SK-N-SH (cell line): ENCODE measurements around the gene CLASRP. TPM values are rescaled to one million over a fixed set of nuclear protein-coding genes. Genes with fewer than 3 reads are reported as not detected.

ENCODE experiments used
- CTCF ChIA-PET: fragments of 300-600, 350-600 bp; formaldehyde crosslinking; extraction: SDS; loops from one replicate; lab custom pipeline; 2021; lab: Yijun Ruan, JAX
- POLR2A ChIA-PET: fragments of 350-600 bp; sonication (Branson Sonifier 250); formaldehyde crosslinking; extraction: SDS; loops from one replicate; lab custom pipeline; 2020; ENCODE audit warnings: antibody characterized with exemption, inconsistent platforms; lab: Yijun Ruan, JAX
- DNase-seq: peaks from one replicate; pipeline ENCODE4 v3.0.0; 2012
- H2AFZ ChIP-seq: fragments of 200-600 bp; sonication (generic); 2 replicates; pipeline ENCODE4 v1.8.1; 2016; ENCODE audit warnings: antibody characterized with exemption, mild to moderate bottlenecking, low read depth
- H3F3A ChIP-seq: fragments of 200-600 bp; sonication (generic); replicated peaks from 2 replicates; pipeline ENCODE3; 2016; ENCODE audit warnings: antibody characterized with exemption, mild to moderate bottlenecking; ENCODE audit not compliant: insufficient read depth
- H3K27ac ChIP-seq, 2 experiments: fragments of 200-500 bp in 1 of 2; fragments of 200-600 bp in 1 of 2; sonication (Bioruptor generic) in 1 of 2; sonication (generic), shearing (Covaris generic) in 1 of 2; 2 replicates each; pipeline versions ENCODE4 v1.5.1 to v1.6.1; 2014 to 2016; ENCODE audit warnings: low read depth in 2 of 2, inconsistent platforms in 1 of 2, low read length in 1 of 2, mild to moderate bottlenecking in 1 of 2, mixed read lengths in 1 of 2
- H3K27me3 ChIP-seq: fragments of 200-600 bp; sonication (generic), shearing (Covaris generic); 2 replicates; pipeline ENCODE4 v1.6.1; 2016; ENCODE audit warnings: mixed run types; ENCODE audit not compliant: insufficient read depth
- H3K36me3 ChIP-seq, 2 experiments: fragments of 200-500 bp in 1 of 2; fragments of 200-600 bp in 1 of 2; sonication (Bioruptor generic) in 1 of 2; sonication (generic) in 1 of 2; replicated peaks in 1 of 2; 2 replicates each; pipeline versions ENCODE3 to v1.5.1; 2014 to 2016; ENCODE audit warnings: low read length in 1 of 2, mild to moderate bottlenecking in 1 of 2; ENCODE audit not compliant: insufficient read depth in 2 of 2, control insufficient read depth in 1 of 2
- H3K4me1 ChIP-seq, 2 experiments: fragments of 200-500 bp in 1 of 2; fragments of 200-600 bp in 1 of 2; sonication (Bioruptor generic) in 1 of 2; sonication (generic), shearing (Covaris generic) in 1 of 2; 2 replicates each; pipeline versions ENCODE4 v1.5.1 to v1.6.1; 2014 to 2016; ENCODE audit warnings: low read depth in 1 of 2, low read length in 1 of 2, mixed run types in 1 of 2; ENCODE audit not compliant: insufficient read depth in 2 of 2, control insufficient read depth in 1 of 2
- H3K4me2 ChIP-seq: fragments of 200-600 bp; sonication (generic), shearing (Covaris generic); 2 replicates; pipeline ENCODE4 v1.6.1; 2017; ENCODE audit warnings: mixed run types
- H3K4me3 ChIP-seq, 2 experiments: fragments of 200-500 bp in 1 of 2; fragments of 200-600 bp in 1 of 2; sonication (Bioruptor generic) in 1 of 2; sonication (generic), shearing (Covaris generic) in 1 of 2; 2 replicates each; pipeline versions ENCODE4 v1.5.1 to v1.8.1; 2014 to 2016; ENCODE audit warnings: low read depth in 2 of 2, inconsistent platforms in 1 of 2, low read length in 1 of 2, mild to moderate bottlenecking in 1 of 2, mixed read lengths in 1 of 2, moderate library complexity in 1 of 2
- H3K79me2 ChIP-seq: fragments of 200-600 bp; sonication (generic); 2 replicates; pipeline ENCODE4 v1.8.1; 2017; ENCODE audit warnings: mild to moderate bottlenecking; ENCODE audit not compliant: insufficient read depth
- H3K9ac ChIP-seq: fragments of 200-600 bp; sonication (generic); 2 replicates; pipeline ENCODE4 v1.6.1; 2017; ENCODE audit warnings: mixed run types
- H3K9me2 ChIP-seq: fragments of 200-600 bp; sonication (generic); 2 replicates; pipeline ENCODE4 v1.6.1; 2017; ENCODE audit warnings: mixed run types
- H3K9me3 ChIP-seq: fragments of 200-600 bp; sonication (generic); 2 replicates; pipeline ENCODE4 v1.6.1; 2017; ENCODE audit warnings: mixed run types, mild to moderate bottlenecking, moderate library complexity
- H4K20me1 ChIP-seq: fragments of 200-600 bp; sonication (generic); 2 replicates; pipeline ENCODE4 v1.6.1; 2017; ENCODE audit warnings: mild to moderate bottlenecking, mixed run types; ENCODE audit not compliant: insufficient read depth
- CTCF ChIP-seq: fragments of 200-600 bp; sonication (generic); IDR thresholded peaks from 2 replicates; pipeline ENCODE4 v1.6.1; 2017; ENCODE audit warnings: antibody characterized with exemption, mild to moderate bottlenecking, moderate library complexity
- ELF1 ChIP-seq: IDR thresholded peaks from 2 replicates; pipeline ENCODE4 v1.4.0; 2012
- EP300 ChIP-seq, 2 experiments: IDR thresholded peaks; 2 replicates each; pipeline versions ENCODE4 v1.4.0 to v1.6.1; 2012; ENCODE audit warnings: borderline replicate concordance in 1 of 2, low read depth in 1 of 2, low read length in 1 of 2
- FOSL2 ChIP-seq: IDR thresholded peaks from 2 replicates; pipeline ENCODE4 v1.4.0; 2012; ENCODE audit warnings: low read depth, mild to moderate bottlenecking, moderate library complexity, borderline replicate concordance
- FOXJ3 ChIP-seq: sonication (generic); formaldehyde crosslinking; IDR thresholded peaks from 2 replicates; pipeline ENCODE4 v1.5.1; 2020; ENCODE audit warnings: mild to moderate bottlenecking, missing genetic modification reagents
- GATA2 ChIP-seq: sonication (generic); formaldehyde crosslinking; IDR thresholded peaks from 2 replicates; pipeline ENCODE4 v1.5.0; 2020; ENCODE audit warnings: mild to moderate bottlenecking, missing genetic modification reagents
- MEF2A ChIP-seq: IDR thresholded peaks from 2 replicates; pipeline ENCODE4 v1.4.0; 2012; ENCODE audit warnings: low read depth, borderline replicate concordance
- NRF1 ChIP-seq: IDR thresholded peaks from 2 replicates; pipeline ENCODE4 v1.6.1; 2012; ENCODE audit warnings: low read depth, mild to moderate bottlenecking, low read length
- RCOR1 ChIP-seq: fragments of 150-350 bp; IDR thresholded peaks from 2 replicates; pipeline ENCODE4 v1.6.1; 2017; ENCODE audit warnings: antibody characterized with exemption, low read length
- RXRA ChIP-seq: IDR thresholded peaks from 2 replicates; pipeline ENCODE4 v1.4.0; 2012; ENCODE audit warnings: low read depth, mild to moderate bottlenecking, borderline replicate concordance
- TAF1 ChIP-seq: IDR thresholded peaks from 2 replicates; pipeline ENCODE4 v1.6.1; 2012; ENCODE audit warnings: low read depth, mild to moderate bottlenecking, low read length, moderate library complexity, borderline replicate concordance
- USF2 ChIP-seq: fragments of 150-350 bp; IDR thresholded peaks from 2 replicates; pipeline ENCODE4 v1.6.1; 2017; ENCODE audit warnings: antibody characterized with exemption, low read length, low read depth, borderline replicate concordance
- ZBTB33 ChIP-seq: IDR thresholded peaks from 2 replicates; pipeline ENCODE4 v1.4.0; 2012; ENCODE audit warnings: low read depth, borderline replicate concordance
- WGBS: methylation state at CpG from one replicate; pipeline ENCODE4 v1.1.6; 2017; ENCODE audit warnings: low lambda C conversion rate; 5-methylcytosine and 5-hydroxymethylcytosine counted together
- polyA plus RNA-seq, 3 experiments: library from polyadenylated mRNA; depleted of rRNA; stranded (reverse); fragments of >200 nt; gene quantifications; 2 replicates each; pipeline ENCODE4 v1.2.3, GENCODE V29; 2012
- TF ChIP-seq, protein P1 (sequence below): fragments of 150-350 bp; IDR thresholded peaks from 2 replicates; pipeline ENCODE4 v1.6.1; 2016; ENCODE audit warnings: mild to moderate bottlenecking, low read depth, low read length

Gene CLASRP
- polyA plus RNA-seq, 1 of the 3 experiments (the other 2 are of a cell fraction), result 54.8 TPM

DNA sequence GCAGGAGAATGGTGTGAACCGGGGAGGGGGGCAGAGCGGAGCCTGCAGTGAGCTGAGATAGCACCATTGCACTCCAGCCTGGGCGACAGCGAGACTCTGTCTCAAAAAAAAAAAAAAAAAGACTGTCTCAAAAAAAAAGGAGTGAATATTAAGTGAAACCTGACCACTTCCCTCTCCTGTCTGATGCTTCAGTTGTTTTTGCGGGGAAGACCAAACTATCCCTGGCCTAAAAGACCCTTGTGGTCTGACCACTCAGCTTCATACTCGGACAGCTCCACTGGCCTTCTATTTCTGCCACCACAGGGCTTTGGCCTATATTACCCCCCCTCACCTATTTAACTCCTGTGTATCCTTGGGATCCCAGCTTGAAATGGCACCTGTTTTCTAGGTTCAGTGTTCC lies 2.3 kb downstream of the CLASRP start:
- H4K20me1 ChIP-seq, result peaks cover 64% of the 10 kb centered on the region
- H3K4me2 ChIP-seq, result no peak overlapping the region
- no peaks in the 10 kb centered on the region for H3F3A ChIP-seq
- no peaks in the 10 kb centered on the region for H3K9me2 ChIP-seq
- POLR2A ChIA-PET, result interaction anchor here (0.7 to 1.3 kb wide), 2 partner anchors 9 to 69 kb away, joined by 4 read pairs; no protein-coding TSS in a partner anchor
- no peaks in the 10 kb centered on the region for H3K27me3 ChIP-seq
- peaks cover 10 to 11% of the 10 kb centered on the region in 2 experiments; a peak in 3 of 4 replicates for H3K4me1 ChIP-seq
- no peak overlapping the region for H3K4me3 ChIP-seq
- TF ChIP-seq NRF1, result no peak
- TF ChIP-seq FOSL2, result no peak
- no peak for TF ChIP-seq RXRA
- TF ChIP-seq ELF1, result no peak
- TF ChIP-seq MEF2A, result no peak
- TF ChIP-seq EP300 (IDR thresholded peaks at IDR 0.05; ENCODE audit: borderline replicate concordance in 1 of 2, low read depth in 1 of 2, low read length in 1 of 2), result no peak
- TF ChIP-seq, protein P1, sequence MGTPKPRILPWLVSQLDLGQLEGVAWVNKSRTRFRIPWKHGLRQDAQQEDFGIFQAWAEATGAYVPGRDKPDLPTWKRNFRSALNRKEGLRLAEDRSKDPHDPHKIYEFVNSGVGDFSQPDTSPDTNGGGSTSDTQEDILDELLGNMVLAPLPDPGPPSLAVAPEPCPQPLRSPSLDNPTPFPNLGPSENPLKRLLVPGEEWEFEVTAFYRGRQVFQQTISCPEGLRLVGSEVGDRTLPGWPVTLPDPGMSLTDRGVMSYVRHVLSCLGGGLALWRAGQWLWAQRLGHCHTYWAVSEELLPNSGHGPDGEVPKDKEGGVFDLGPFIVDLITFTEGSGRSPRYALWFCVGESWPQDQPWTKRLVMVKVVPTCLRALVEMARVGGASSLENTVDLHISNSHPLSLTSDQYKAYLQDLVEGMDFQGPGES, result no peak
- no peak for TF ChIP-seq FOXJ3 (CRISPR knock-in tag)
- TF ChIP-seq RCOR1, result no peak
- TF ChIP-seq ZBTB33, result no peak
- TF ChIP-seq GATA2 (CRISPR knock-in tag), result no peak
- TF ChIP-seq TAF1, result no peak
- TF ChIP-seq, all 33 proteins: peak for 0
- H3K27ac ChIP-seq, result no peak overlapping the region
- CTCF ChIA-PET, result interaction anchor here (1.2 to 2.5 kb wide), 2 partner anchors 19 to 24 kb away, joined by 4 to 11 read pairs; no protein-coding TSS in a partner anchor
- H3K79me2 ChIP-seq, result peaks cover 73% of the 10 kb centered on the region
- 93% methylated on average over 6 of the region's 6 CpGs for WGBS
- DNase-seq, result no peak
- no peak overlapping the region for H3K9ac ChIP-seq
- H2AFZ ChIP-seq, result no peak overlapping the region
- H3K9me3 ChIP-seq, result no peaks in the 10 kb centered on the region
- peaks cover 41 to 47% of the 10 kb centered on the region in 2 experiments for H3K36me3 ChIP-seq

DNA sequence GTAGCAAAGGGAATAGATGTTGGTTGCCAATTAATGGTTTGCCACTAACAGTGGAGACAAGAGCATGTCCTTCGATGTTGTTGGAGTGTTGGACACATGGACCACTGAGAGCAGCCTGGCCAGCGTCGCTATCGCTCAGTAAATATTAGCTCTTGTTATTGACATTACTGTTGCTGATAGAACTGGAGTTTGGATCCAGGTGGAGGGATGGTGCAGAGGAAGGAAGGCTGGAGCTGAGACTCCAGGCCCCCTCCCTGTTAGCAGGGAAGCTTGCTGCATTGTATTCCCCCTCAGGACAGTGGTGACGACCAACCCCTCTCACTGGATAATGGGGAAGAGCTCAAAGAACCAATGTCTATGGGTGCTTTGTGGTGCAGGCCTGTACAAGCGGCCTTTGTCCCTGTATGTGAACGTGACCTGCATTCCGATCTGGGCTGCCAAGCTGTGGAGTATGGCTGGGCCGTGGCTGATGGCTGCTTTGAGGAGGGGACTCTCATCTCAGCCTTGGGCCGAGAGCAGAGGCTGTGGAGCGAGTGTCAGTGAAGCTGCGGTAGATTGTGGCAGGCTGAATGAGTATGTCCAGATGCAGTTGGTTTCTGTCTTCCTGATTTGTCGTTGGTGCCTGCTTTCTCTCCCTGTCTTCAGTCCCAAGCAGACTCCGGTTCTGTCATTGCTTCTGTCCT lies 7.0 kb downstream of the CLASRP start:
- peaks cover 99% of the 10 kb centered on the region for H3K79me2 ChIP-seq
- H3K9ac ChIP-seq, result no peak overlapping the region
- H3K4me2 ChIP-seq, result no peak overlapping the region
- CTCF ChIA-PET, result interaction anchor here (0.8 to 3.8 kb wide), 4 partner anchors 13 to 46 kb away, joined by 3 to 19 read pairs (median 4); no protein-coding TSS in a partner anchor
- WGBS, result 87% methylated on average over 14 of the region's 14 CpGs
- H3K4me3 ChIP-seq, result no peak overlapping the region
- no peaks in the 10 kb centered on the region; a peak in 1 of 4 replicates for H3K4me1 ChIP-seq
- no peak overlapping the region for H2AFZ ChIP-seq
- H3K27me3 ChIP-seq, result no peaks in the 10 kb centered on the region
- no peaks in the 10 kb centered on the region for H3K9me2 ChIP-seq
- DNase-seq, result no peak
- H3K36me3 ChIP-seq, result peaks cover 36 to 45% of the 10 kb centered on the region in 2 experiments
- no peak overlapping the region for H3K27ac ChIP-seq
- peaks cover 96% of the 10 kb centered on the region for H4K20me1 ChIP-seq
- no peaks in the 10 kb centered on the region for H3K9me3 ChIP-seq
- no peaks in the 10 kb centered on the region for H3F3A ChIP-seq
- POLR2A ChIA-PET, result no interaction called here
- TF ChIP-seq TAF1 (no peak), CTCF (no peak), FOSL2 (no peak), USF2 (no peak)
